GM23248 (cell line): ENCODE data around the gene MRPL48.

ENCODE experiments used
- EZH2 ChIP-seq: fragments of 200-600 bp; sonication (generic); IDR thresholded peaks from 2 replicates; pipeline ENCODE4 v1.6.1; 2018; ENCODE audit warnings: antibody characterized with exemption, mild to moderate bottlenecking; ENCODE audit not compliant: insufficient read depth, poor library complexity, severe bottlenecking
- EZH2phosphoT487 ChIP-seq: fragments of 200-600 bp; sonication (generic); IDR thresholded peaks from 2 replicates; pipeline ENCODE4 v1.6.1; 2018; ENCODE audit warnings: antibody characterized with exemption, moderate library complexity, mild to moderate bottlenecking, low read depth; ENCODE audit not compliant: insufficient read depth

DNA sequence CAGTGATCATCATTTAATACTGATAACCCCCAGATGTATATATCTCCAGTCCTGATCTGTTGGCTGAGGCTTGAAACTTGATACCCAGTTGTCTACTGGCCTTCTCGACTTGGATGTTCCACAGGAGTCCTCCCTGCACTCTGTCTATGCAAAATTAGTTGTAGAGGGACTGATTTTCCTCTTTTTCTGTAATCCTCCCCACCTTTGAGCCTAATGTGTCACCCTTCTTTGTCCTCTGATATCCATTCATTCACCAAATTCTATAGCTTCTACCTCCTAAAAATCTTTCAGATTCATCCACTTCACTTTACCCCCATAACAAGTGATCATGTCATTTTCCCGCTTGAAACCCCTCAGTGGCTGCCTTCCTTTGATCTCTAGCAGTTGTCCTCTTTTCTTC is 72.5 kb downstream of the MRPL48 start:
- TF ChIP-seq EZH2phosphoT487 (no peak), EZH2 (no peak)
